ENCODE results near the gene LAMTOR5. TPM values are rescaled to one million over a fixed set of nuclear protein-coding genes. Genes with fewer than 3 reads are reported as not detected.
A peak's percentile ranks its signal among the peaks of the same experiment; 100 is the strongest.

LAMTOR5 gene
- total and polyA plus RNA-seq, 2 experiments from 2014 or later: 67.1 to 307 TPM

DNA sequence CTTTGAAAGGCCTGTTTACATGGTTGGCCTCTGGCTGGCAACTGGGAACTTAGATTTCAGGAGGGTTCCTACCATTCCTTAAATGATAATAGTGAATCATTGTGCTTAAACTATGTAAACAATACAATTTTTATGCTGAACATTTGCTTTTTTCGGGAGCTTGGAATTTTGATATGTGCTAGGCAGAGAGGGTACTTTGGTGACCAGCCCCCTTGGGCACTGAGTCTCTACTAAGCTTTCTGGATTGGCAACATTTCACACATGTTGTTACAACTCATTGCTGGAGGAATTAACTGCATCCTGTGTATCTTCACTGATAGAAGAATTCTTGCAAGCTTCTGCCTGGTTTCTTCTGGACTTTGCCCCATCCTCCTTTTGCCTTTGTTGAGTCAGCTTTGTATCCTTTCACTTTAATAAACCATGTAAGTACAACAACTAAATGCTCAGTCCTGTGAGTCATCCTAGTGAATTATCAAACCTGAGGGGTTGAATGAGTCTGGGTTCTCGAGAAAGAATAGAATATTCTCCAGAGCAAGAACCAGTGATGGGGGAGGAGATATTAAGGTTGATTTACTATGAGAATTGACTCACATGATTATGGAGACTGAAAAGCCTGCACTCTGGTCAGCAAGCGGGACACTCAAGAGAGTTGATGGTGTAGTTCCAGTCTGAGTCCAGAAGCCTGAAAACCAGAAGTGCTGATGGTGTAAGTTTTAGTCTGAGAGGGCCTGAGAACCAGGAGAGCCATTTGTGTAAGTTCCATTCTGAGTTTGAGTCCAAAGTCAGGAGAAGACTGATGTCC is 13.6 kb downstream of the LAMTOR5 start:
- in situ Hi-C loops (cut with MboI): no loop called here
- TF ChIP-seq EZH2 (IDR thresholded peaks at IDR 0.05; ENCODE audit: insufficient read depth, poor library complexity, severe bottlenecking) (no peak), EZH2phosphoT487 (IDR thresholded peaks at IDR 0.05; ENCODE audit: insufficient read depth, low read depth) (no peak)
- Histone ChIP-seq H2AFZ (no peak overlapping the region), H3K4me2 (ENCODE audit: unreplicated experiment) (peak overlapping the region; percentile 56), H3F3A (ENCODE audit: insufficient read depth) (peaks cover 72% of the 10 kb centered on the region), H3K9ac (peak overlapping the region; percentile 1; the same call in 1 of the 2 replicates), H3K4me3 (peak overlapping the region; percentile 17), H3K27ac (peak overlapping the region; percentile 54), H3K9me3 (ENCODE audit: low read depth) (no peaks in the 10 kb centered on the region), H3K9me2 (ENCODE audit: insufficient read depth) (no peaks in the 10 kb centered on the region), H4K20me1 (ENCODE audit: insufficient read depth) (no peaks in the 10 kb centered on the region), H3K4me1 (ENCODE audit: insufficient read depth) (peaks cover 54% of the 10 kb centered on the region), H3K27me3 (replicated peaks; ENCODE audit: insufficient read depth) (no peaks in the 10 kb centered on the region), H3K36me3 (ENCODE audit: low read depth) (no peaks in the 10 kb centered on the region), H3K79me2 (ENCODE audit: insufficient read depth) (0 out of 2 replicates have a peak, but pooled peaks cover 5% of the 10 kb centered on the region)
- DNase-seq: peak; percentile 88
- WGBS, 2 experiments (ENCODE audit: low coverage in 1 of 2, low lambda C conversion rate in 2 of 2, missing lambda C conversion rate in 2 of 2): 16 to 19% methylated on average over 3 of the region's 3 CpGs

DNA sequence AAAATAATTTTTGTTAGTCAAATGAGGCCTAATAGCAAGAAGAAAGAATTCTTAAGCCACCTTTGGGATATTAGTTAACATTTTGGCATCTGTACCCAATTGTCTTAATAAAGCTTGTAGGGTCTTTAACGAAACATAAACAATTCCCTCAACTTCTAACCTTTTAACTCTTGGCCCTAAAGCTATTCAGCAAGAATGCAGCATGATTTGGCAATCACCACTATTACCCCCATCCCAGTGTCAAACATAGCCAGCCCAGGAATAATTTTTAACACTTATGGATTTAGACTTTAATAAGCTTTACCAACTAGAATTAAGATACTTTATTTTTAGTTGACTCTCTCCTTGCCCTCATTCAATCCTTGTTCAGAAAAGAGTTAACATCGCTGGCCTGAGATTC is 14.2 kb downstream of the LAMTOR5 start:
- no peak for DNase-seq

DNA sequence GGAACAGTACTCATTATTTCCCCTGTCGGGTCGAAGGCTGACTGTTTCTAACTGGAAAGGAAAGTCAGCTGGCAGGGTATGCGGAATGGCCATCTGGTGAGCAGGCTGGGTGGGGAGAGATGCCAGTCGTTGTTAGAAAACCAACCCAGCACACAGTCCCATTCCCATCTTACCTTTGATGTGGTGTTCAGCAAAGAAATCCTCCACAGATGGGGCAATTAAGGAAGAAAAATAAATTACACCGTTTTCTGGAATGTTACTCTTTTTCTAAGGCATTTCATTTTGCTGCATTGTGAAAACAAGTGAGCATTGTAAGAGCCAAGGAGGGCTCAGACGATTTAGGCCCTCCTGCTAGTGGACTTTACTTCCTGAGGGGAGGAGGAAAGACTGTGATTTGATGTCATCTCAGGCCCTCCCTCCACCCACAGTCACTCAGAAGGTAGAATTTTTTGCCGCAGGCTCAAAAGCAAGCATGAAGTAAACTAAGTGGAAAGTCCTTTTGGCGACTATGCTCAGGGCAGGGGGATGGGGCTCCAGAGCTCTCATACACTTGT is 16.7 kb downstream of the LAMTOR5 start, which contains the start of gene SLC16A4:
Gene SLC16A4 (minus strand): TSS at position 335 of the 554 bp plus-strand sequence. CDS start 1,703 bp downstream, outside the sequence.
- H3K4me3 ChIP-seq: peak within 1 kb of the TSS; percentile 68
- H3K27ac ChIP-seq: peak within 1 kb of the TSS; percentile 78
- H3F3A ChIP-seq (ENCODE audit: insufficient read depth): peaks cover 62% of the 10 kb centered on the region
- H3K9me2 ChIP-seq (ENCODE audit: insufficient read depth): no peaks in the 10 kb centered on the region
- peak within 1 kb of the TSS; percentile 57 for H2AFZ ChIP-seq
- H3K9me3 ChIP-seq (ENCODE audit: low read depth): no peaks in the 10 kb centered on the region
- peak within 1 kb of the TSS; percentile 62 for H3K9ac ChIP-seq
- peak within 1 kb of the TSS; percentile 83 for H3K4me2 ChIP-seq (ENCODE audit: unreplicated experiment)
- TF ChIP-seq EZH2phosphoT487 (IDR thresholded peaks at IDR 0.05; ENCODE audit: insufficient read depth, low read depth) (no peak), EZH2 (IDR thresholded peaks at IDR 0.05; ENCODE audit: insufficient read depth, poor library complexity, severe bottlenecking) (no peak)
- H4K20me1 ChIP-seq (ENCODE audit: insufficient read depth): no peaks in the 10 kb centered on the region
- 4 to 6% methylated on average over 8 of the region's 8 CpGs for WGBS, 2 experiments (ENCODE audit: low coverage in 1 of 2, low lambda C conversion rate in 2 of 2, missing lambda C conversion rate in 2 of 2)
- in situ Hi-C loops (cut with MboI): no loop called here
- H3K79me2 ChIP-seq (ENCODE audit: insufficient read depth): 0 out of 2 replicates have a peak, but pooled peaks cover 5% of the 10 kb centered on the region
- H3K4me1 ChIP-seq (ENCODE audit: insufficient read depth): peaks cover 54% of the 10 kb centered on the region
- peak; percentile 73 for DNase-seq
- no peaks in the 10 kb centered on the region for H3K36me3 ChIP-seq (ENCODE audit: low read depth)
- no peaks in the 10 kb centered on the region for H3K27me3 ChIP-seq (replicated peaks; ENCODE audit: insufficient read depth)

More for the DNA sequence above, 14.2 kb downstream of the LAMTOR5 start:
- Histone ChIP-seq H3K9me2 (ENCODE audit: insufficient read depth) (no peaks in the 10 kb centered on the region), H3K4me1 (ENCODE audit: insufficient read depth) (peaks cover 54% of the 10 kb centered on the region), H3K9ac (peak overlapping the region; percentile 1; the same call in 1 of the 2 replicates), H4K20me1 (ENCODE audit: insufficient read depth) (no peaks in the 10 kb centered on the region), H3K36me3 (ENCODE audit: low read depth) (no peaks in the 10 kb centered on the region), H2AFZ (no peak overlapping the region), H3K27ac (peak overlapping the region; percentile 54), H3K79me2 (ENCODE audit: insufficient read depth) (0 out of 2 replicates have a peak, but pooled peaks cover 5% of the 10 kb centered on the region), H3K4me2 (ENCODE audit: unreplicated experiment) (peak overlapping the region; percentile 56), H3K27me3 (replicated peaks; ENCODE audit: insufficient read depth) (no peaks in the 10 kb centered on the region), H3K4me3 (peak overlapping the region; percentile 17; the same call in 1 of the 2 replicates), H3F3A (ENCODE audit: insufficient read depth) (peaks cover 70% of the 10 kb centered on the region), H3K9me3 (ENCODE audit: low read depth) (no peaks in the 10 kb centered on the region)
- TF ChIP-seq EZH2phosphoT487 (IDR thresholded peaks at IDR 0.05; ENCODE audit: insufficient read depth, low read depth): no peak
- TF ChIP-seq EZH2 (IDR thresholded peaks at IDR 0.05; ENCODE audit: insufficient read depth, poor library complexity, severe bottlenecking): no peak
- 85 to 87% methylated on average over 2 of the region's 2 CpGs for WGBS, 2 experiments (ENCODE audit: low coverage in 1 of 2, low lambda C conversion rate in 2 of 2, missing lambda C conversion rate in 2 of 2)
- in situ Hi-C loops (cut with MboI): no loop called here

DNA sequence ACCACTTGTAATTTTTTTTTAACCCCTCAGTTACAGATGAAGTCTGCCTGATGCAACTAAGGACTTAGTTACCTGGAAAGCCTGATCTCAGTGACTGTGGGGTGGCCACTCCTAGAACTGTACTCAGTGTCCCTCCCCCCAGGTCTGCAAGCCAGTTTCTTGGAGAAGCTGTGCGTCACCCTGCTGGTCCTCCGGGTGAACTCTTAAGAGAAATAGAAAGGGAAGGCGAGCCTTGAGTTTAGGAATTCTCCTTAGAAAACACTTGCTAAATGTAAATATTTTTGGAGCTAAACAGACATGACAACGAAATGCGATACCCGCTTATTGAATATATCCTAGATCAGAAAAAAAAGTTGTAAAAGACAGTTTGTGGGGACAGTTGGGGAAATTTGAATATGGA is 17.4 kb downstream of the LAMTOR5 start:
- peak overlapping the region; percentile 62 for H3K9ac ChIP-seq
- H3K9me2 ChIP-seq (ENCODE audit: insufficient read depth): no peaks in the 10 kb centered on the region
- H3F3A ChIP-seq (ENCODE audit: insufficient read depth): peaks cover 56% of the 10 kb centered on the region
- H3K27me3 ChIP-seq (replicated peaks; ENCODE audit: insufficient read depth): no peaks in the 10 kb centered on the region
- 23 to 26% methylated on average over 6 of the region's 6 CpGs for WGBS, 2 experiments (ENCODE audit: low coverage in 1 of 2, low lambda C conversion rate in 2 of 2, missing lambda C conversion rate in 2 of 2)
- no peaks in the 10 kb centered on the region for H4K20me1 ChIP-seq (ENCODE audit: insufficient read depth)
- H3K4me3 ChIP-seq: peak overlapping the region; percentile 68
- H3K4me1 ChIP-seq (ENCODE audit: insufficient read depth): peaks cover 54% of the 10 kb centered on the region
- H3K4me2 ChIP-seq (ENCODE audit: unreplicated experiment): peak overlapping the region; percentile 83
- H3K79me2 ChIP-seq (ENCODE audit: insufficient read depth): 0 out of 2 replicates have a peak, but pooled peaks cover 5% of the 10 kb centered on the region
- H3K9me3 ChIP-seq (ENCODE audit: low read depth): no peaks in the 10 kb centered on the region
- peak overlapping the region; percentile 57 for H2AFZ ChIP-seq
- peak; percentile 95 for DNase-seq
- TF ChIP-seq EZH2 (IDR thresholded peaks at IDR 0.05; ENCODE audit: insufficient read depth, poor library complexity, severe bottlenecking) (no peak), EZH2phosphoT487 (IDR thresholded peaks at IDR 0.05; ENCODE audit: insufficient read depth, low read depth) (no peak)
- no peaks in the 10 kb centered on the region for H3K36me3 ChIP-seq (ENCODE audit: low read depth)
- in situ Hi-C loops (cut with MboI): no loop called here
- peak overlapping the region; percentile 78 for H3K27ac ChIP-seq

Data from GM23248 (cell line).